ENCODE data around the gene MACC1.
"Not testable (repeated sequence)": the region's sequence is repeated elsewhere in the genome, so short reads cannot be mapped to it uniquely, and the experiment has no call there.

MACC1 gene

DNA sequence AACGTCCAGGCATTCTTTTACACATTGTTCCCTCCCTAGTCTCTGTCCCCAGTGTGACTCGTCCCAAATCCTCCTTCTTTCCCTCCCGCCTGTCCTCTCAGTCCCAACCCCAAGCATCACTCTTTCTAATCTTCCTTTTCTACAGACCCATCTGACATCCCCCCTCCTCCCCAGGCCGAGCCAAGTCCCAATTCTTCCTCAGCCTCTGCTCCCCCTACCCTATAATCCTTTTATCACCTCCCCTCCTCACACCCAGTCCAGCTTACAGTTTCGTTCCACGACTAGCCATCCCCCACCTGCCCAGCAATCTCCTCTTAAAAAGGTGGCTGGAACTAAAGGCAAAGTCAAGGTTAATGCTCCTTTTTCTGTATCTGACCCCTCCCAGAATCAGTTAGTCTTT is 95.1 kb downstream of the MACC1 start:
- no peak overlapping the region for H3K27ac ChIP-seq
- no peaks in the 10 kb centered on the region for H3K4me1 ChIP-seq
- H3K36me3 ChIP-seq, result no peaks in the 10 kb centered on the region
- H3K4me3 ChIP-seq, result no peak overlapping the region
- H3K27me3 ChIP-seq, result no peaks in the 10 kb centered on the region
- no peaks in the 10 kb centered on the region for H3K9me3 ChIP-seq
- no peak for DNase-seq
- TF ChIP-seq, protein P1, sequence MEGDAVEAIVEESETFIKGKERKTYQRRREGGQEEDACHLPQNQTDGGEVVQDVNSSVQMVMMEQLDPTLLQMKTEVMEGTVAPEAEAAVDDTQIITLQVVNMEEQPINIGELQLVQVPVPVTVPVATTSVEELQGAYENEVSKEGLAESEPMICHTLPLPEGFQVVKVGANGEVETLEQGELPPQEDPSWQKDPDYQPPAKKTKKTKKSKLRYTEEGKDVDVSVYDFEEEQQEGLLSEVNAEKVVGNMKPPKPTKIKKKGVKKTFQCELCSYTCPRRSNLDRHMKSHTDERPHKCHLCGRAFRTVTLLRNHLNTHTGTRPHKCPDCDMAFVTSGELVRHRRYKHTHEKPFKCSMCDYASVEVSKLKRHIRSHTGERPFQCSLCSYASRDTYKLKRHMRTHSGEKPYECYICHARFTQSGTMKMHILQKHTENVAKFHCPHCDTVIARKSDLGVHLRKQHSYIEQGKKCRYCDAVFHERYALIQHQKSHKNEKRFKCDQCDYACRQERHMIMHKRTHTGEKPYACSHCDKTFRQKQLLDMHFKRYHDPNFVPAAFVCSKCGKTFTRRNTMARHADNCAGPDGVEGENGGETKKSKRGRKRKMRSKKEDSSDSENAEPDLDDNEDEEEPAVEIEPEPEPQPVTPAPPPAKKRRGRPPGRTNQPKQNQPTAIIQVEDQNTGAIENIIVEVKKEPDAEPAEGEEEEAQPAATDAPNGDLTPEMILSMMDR (IDR thresholded peaks at IDR 0.05), result no peak
- intact Hi-C loops (cut with DNase I; ENCODE audit: low total_unique reads), result no loop called here

DNA sequence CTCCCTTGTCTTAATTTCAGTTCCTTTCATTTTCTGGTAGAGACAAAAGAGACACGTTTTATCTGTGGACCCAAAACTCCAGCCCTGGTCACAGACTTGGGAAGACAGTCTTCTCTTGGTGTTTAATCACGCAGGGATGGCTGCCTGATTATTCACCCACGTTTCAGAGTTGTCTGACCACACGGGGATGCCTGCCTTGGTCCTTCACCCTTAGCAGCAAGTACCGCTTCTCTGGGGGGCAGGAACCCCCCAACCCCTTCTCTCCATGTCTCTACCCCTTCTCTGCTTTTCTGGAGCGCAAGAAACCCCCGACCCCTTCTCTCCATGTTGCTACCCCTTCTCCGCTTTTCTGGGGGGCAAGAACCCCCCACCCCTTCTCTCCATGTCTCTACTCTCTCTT is 95.8 kb downstream of the MACC1 start:
- no peak overlapping the region for H3K4me3 ChIP-seq
- TF ChIP-seq, protein P1 (IDR thresholded peaks at IDR 0.05), result no peak
- H3K4me1 ChIP-seq, result no peaks in the 10 kb centered on the region
- no peaks in the 10 kb centered on the region for H3K9me3 ChIP-seq
- no peaks in the 10 kb centered on the region for H3K36me3 ChIP-seq
- no peak for DNase-seq
- no peaks in the 10 kb centered on the region for H3K27me3 ChIP-seq
- intact Hi-C loops (cut with DNase I; ENCODE audit: low total_unique reads), result no loop called here
- H3K27ac ChIP-seq, result no peak overlapping the region

DNA sequence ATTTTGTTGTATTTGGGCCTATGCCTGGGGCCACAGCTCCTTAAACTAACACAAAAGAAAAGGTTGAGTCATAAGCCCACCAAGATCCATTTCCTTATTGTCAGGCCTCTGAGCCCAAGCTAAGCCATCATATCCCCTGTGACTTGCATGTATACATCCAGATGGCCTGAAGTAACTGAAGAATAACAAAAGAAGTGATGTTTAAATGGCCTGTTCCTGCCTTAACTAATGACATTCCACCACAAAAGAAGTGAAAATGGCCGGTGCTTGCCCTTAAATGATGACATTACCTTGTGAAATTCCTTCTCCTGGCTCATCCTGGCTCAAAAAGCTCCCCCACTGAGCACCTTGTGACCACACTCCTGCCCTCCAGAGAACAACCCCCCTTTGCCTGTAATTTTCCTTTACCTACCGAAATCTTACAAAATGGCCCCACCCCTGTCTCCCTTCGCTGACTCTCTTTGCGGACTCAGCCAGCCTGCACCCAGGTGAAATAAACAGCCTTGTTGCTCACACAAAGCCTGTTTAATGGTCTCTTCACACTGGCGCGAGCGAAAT is 96.5 kb downstream of the MACC1 start:
- intact Hi-C loops (cut with DNase I; ENCODE audit: low total_unique reads); H3K27ac ChIP-seq; H3K4me1 ChIP-seq; H3K4me3 ChIP-seq; H3K36me3 ChIP-seq; DNase-seq; H3K9me3 ChIP-seq; H3K27me3 ChIP-seq: not testable (repeated sequence)

DNA sequence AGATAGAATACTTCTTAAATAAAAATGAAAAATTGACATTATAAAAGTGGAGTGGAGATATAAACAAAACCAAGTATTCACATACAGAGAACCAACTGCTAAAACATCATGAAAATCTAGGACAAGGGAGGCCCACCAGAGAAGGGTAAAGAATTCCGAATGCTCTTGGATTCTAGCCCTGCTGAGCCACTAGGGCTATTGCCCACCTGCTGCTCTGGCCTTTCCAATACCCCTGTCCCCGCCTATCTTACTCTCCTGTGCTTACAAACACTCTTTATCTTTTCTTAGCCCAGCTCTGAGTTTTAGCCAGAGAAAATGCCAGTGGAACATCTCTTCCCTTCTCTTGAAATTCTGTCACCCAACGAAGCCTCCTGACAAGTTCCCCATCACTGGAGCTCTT is 100.3 kb downstream of the MACC1 start:
- Histone ChIP-seq H3K27ac (no peak overlapping the region), H3K9me3 (no peaks in the 10 kb centered on the region), H3K36me3 (no peaks in the 10 kb centered on the region), H3K4me3 (no peak overlapping the region), H3K27me3 (no peaks in the 10 kb centered on the region), H3K4me1 (no peaks in the 10 kb centered on the region)
- intact Hi-C loops (cut with DNase I; ENCODE audit: low total_unique reads), result no loop called here
- TF ChIP-seq, protein P1 (IDR thresholded peaks at IDR 0.05), result no peak
- no peak for DNase-seq

DNA sequence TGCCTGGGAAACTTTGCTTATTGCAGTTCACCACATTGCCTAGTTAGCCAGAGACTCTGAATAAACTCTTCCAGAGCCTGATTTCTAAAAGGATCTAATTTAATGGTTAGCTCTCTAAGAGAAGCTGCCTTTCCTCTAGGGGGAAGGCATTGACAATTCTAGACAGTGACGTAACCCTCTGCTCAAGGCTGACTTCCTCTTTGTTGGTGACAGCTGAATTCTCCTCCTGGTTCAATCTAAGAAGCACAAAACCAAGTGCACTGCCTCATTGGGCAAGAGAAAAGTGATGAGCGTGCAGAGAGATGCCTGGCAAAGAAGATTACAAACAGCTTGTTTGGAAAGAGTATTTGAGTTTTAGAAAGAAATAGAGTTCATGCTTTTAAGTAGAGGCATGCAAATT is 102.7 kb downstream of the MACC1 start:
- H3K27ac ChIP-seq, result no peak overlapping the region
- TF ChIP-seq, protein P1 (IDR thresholded peaks at IDR 0.05), result no peak
- intact Hi-C loops (cut with DNase I; ENCODE audit: low total_unique reads), result no loop called here

DNA sequence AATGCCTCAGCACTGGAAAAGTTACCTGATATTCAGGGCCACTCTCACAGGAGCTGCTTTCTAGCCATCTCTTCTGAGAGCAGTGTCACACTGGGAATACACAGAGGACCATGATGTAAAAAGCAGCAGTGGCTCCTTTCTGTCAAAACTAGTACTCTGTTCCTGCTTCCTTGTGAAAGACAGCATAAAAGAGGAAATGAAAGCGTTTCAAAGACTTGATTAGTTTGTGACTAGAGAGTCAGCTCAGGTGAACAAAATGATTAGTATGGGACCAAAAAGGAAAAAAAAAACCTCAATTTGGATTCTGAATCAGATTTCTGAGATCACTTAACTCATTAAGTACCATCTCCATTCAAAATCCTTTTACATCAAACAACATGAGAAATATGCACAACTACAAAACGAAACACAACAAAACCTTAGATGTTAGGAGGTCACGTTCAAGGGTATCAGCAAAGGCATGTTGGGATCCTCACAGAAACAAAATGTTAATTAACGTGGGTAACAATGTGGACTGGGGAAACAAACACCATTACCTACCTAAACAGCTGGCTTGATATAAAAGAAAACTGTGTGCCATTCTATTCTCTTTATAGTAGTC is 103.7 kb downstream of the MACC1 start:
- intact Hi-C loops (cut with DNase I; ENCODE audit: low total_unique reads), result no loop called here
- Histone ChIP-seq H3K9me3 (no peaks in the 10 kb centered on the region), H3K27ac (no peak overlapping the region), H3K4me3 (no peak overlapping the region), H3K36me3 (no peaks in the 10 kb centered on the region), H3K4me1 (no peaks in the 10 kb centered on the region), H3K27me3 (no peaks in the 10 kb centered on the region)
- TF ChIP-seq, protein P1 (IDR thresholded peaks at IDR 0.05), result no peak
- DNase-seq, result no peak

More for the DNA sequence above, 102.7 kb downstream of the MACC1 start:
- no peak overlapping the region for H3K4me3 ChIP-seq
- peak in 1 of 2 donors; percentile 51 for DNase-seq
- no peaks in the 10 kb centered on the region for H3K9me3 ChIP-seq
- H3K4me1 ChIP-seq, result no peaks in the 10 kb centered on the region
- no peaks in the 10 kb centered on the region for H3K27me3 ChIP-seq
- H3K36me3 ChIP-seq, result no peaks in the 10 kb centered on the region
